CD14-positive monocyte (primary cell): ENCODE results near the gene LAMC1. TPM values are rescaled to one million over a fixed set of nuclear protein-coding genes. Genes with fewer than 3 reads are reported as not detected.
A peak's percentile ranks its signal among the peaks of the same experiment; 100 is the strongest.

Experiments used
- DNase-seq, 3 donors: peaks; one replicate each; pipeline ENCODE4 v3.0.0-alpha.2; 2011 to 2022
- H2AFZ ChIP-seq: 2 replicates; pipeline ENCODE4 v1.6.0; 2012; ENCODE audit warnings: mild to moderate bottlenecking, low read depth, low read length, inconsistent platforms; ENCODE audit not compliant: insufficient read depth, poor library complexity, severe bottlenecking
- H3K27ac ChIP-seq, 2 donors: 1 replicate in 1 of 2; 2 replicates in 1 of 2; pipeline ENCODE4 v1.5.1; 2012 to 2013; ENCODE audit warnings: low read length in 2 of 2, control low read depth in 1 of 2, inconsistent platforms in 1 of 2, low read depth in 1 of 2, mild to moderate bottlenecking in 1 of 2
- H3K27me3 ChIP-seq, 2 donors: one replicate each; pipeline versions ENCODE4 v1.6.0 to v1.6.1; 2011 to 2013; ENCODE audit warnings: low read length in 2 of 2; ENCODE audit not compliant: control insufficient read depth in 2 of 2, insufficient read depth in 2 of 2
- H3K36me3 ChIP-seq, 2 donors: replicated peaks in 1 of 2; 1 replicate in 1 of 2; 2 replicates in 1 of 2; pipeline versions ENCODE4 v1.5.1 to v1.6.1; 2012 to 2013; ENCODE audit warnings: low read length in 2 of 2, control low read depth in 1 of 2, inconsistent platforms in 1 of 2, mild to moderate bottlenecking in 1 of 2; ENCODE audit not compliant: insufficient read depth in 2 of 2, control insufficient read depth in 1 of 2
- H3K4me1 ChIP-seq, 2 donors: 1 replicate in 1 of 2; 2 replicates in 1 of 2; pipeline versions ENCODE4 v1.5.1 to v1.6.1; 2012 to 2013; ENCODE audit warnings: low read length in 2 of 2, control low read depth in 1 of 2, inconsistent platforms in 1 of 2, mild to moderate bottlenecking in 1 of 2, moderate library complexity in 1 of 2; ENCODE audit not compliant: insufficient read depth in 2 of 2, control insufficient read depth in 1 of 2
- H3K4me2 ChIP-seq: replicated peaks from 2 replicates; pipeline ENCODE3; 2012; ENCODE audit warnings: low read length, moderate library complexity, mild to moderate bottlenecking; ENCODE audit not compliant: poor library complexity, severe bottlenecking; ENCODE audit errors: extremely low read depth
- H3K4me3 ChIP-seq, 3 experiments: fragments of 200-600 bp in 1 of 3; sonication (generic) in 1 of 3; replicated peaks in 1 of 3; 1 replicate in 2 of 3; 2 replicates in 1 of 3; pipeline ENCODE4 v1.5.1; 2011 to 2013; ENCODE audit warnings: low read length in 3 of 3, mild to moderate bottlenecking in 3 of 3, control low read depth in 2 of 3, low read depth in 2 of 3, inconsistent platforms in 1 of 3, moderate library complexity in 1 of 3
- H3K79me2 ChIP-seq: 2 replicates; pipeline ENCODE4 v1.6.0; 2012; ENCODE audit warnings: mild to moderate bottlenecking, control low read depth, inconsistent platforms, low read length, moderate library complexity; ENCODE audit not compliant: insufficient read depth
- H3K9ac ChIP-seq: 2 replicates; pipeline ENCODE4 v1.6.0; 2017; ENCODE audit warnings: low read length, mild to moderate bottlenecking; ENCODE audit not compliant: insufficient read depth, poor library complexity, severe bottlenecking
- H3K9me3 ChIP-seq, 2 donors: replicated peaks in 1 of 2; 1 replicate in 1 of 2; 2 replicates in 1 of 2; pipeline versions ENCODE4 v1.5.1 to v1.6.1; 2012 to 2013; ENCODE audit warnings: low read length in 2 of 2, control low read depth in 1 of 2; ENCODE audit not compliant: control insufficient read depth in 1 of 2, insufficient read depth in 1 of 2
- H4K20me1 ChIP-seq: 2 replicates; pipeline ENCODE4 v1.6.0; 2012; ENCODE audit warnings: mild to moderate bottlenecking, low read length, control low read depth, moderate library complexity; ENCODE audit not compliant: insufficient read depth
- H3K27ac Mint-ChIP-seq, 7 donors: one replicate each; pipeline ENCODE4 v1.8.0; 2020; ENCODE audit warnings: mild to moderate bottlenecking in 7 of 7, mixed read lengths in 7 of 7, moderate library complexity in 6 of 7, inconsistent platforms in 2 of 7
- H3K27me3 Mint-ChIP-seq, 3 donors: one replicate each; pipeline ENCODE4 v1.8.0; 2021 to 2022; ENCODE audit warnings: low read depth in 3 of 3, mild to moderate bottlenecking in 3 of 3, mixed read lengths in 3 of 3, moderate library complexity in 3 of 3, inconsistent platforms in 1 of 3
- H3K36me3 Mint-ChIP-seq, 2 donors: one replicate each; pipeline ENCODE4 v1.8.0; 2020; ENCODE audit warnings: mixed read lengths in 2 of 2, inconsistent platforms in 1 of 2, mild to moderate bottlenecking in 1 of 2
- H3K4me1 Mint-ChIP-seq: one replicate; pipeline ENCODE4 v1.8.0; 2020; ENCODE audit warnings: mild to moderate bottlenecking, mixed read lengths
- H3K4me3 Mint-ChIP-seq, 2 donors: one replicate each; pipeline ENCODE4 v1.8.0; 2020; ENCODE audit warnings: mild to moderate bottlenecking in 2 of 2, mixed read lengths in 2 of 2, moderate library complexity in 1 of 2
- H3K9me3 Mint-ChIP-seq, 7 donors: one replicate each; pipeline ENCODE4 v1.8.0; 2020 to 2022; ENCODE audit warnings: mixed read lengths in 7 of 7, mild to moderate bottlenecking in 6 of 7, moderate library complexity in 6 of 7, inconsistent platforms in 2 of 7
- WGBS: methylation state at CpG from one replicate; pipeline ENCODE4 v1.1.5; 2013; ENCODE audit warnings: missing lambda C conversion rate; ENCODE audit not compliant: insufficient coverage; 5-methylcytosine and 5-hydroxymethylcytosine counted together
- intact Hi-C, 2 donors: fragments of 100-400 bp; cut with micrococcal nuclease; formaldehyde crosslinking; loops; one replicate each; pipeline versions ENCODE4 v1.15.0 to v1.15.1; 2023
- polyA plus RNA-seq, 3 donors: library from polyadenylated mRNA; depleted of rRNA in 1 of 3; unstranded in 2 of 3; stranded (reverse) in 1 of 3; fragments of 300-500 nt in 2 of 3; fragments of >200 nt in 1 of 3; fragmentation: Illumina TruSeq in 2 of 3; gene quantifications; 1 replicate in 2 of 3; 2 replicates in 1 of 3; pipeline ENCODE4 v1.2.3, GENCODE V29; 2012 to 2021
- TF ChIP-seq, protein P1 (sequence below): fragments of 200-600 bp; IDR thresholded peaks from one replicate; pipeline ENCODE4 v1.8.0; 2022; ENCODE audit warnings: antibody characterized with exemption, mild to moderate bottlenecking

LAMC1 gene
- polyA plus RNA-seq, 3 donors: 0.34 to 1.7 (median 0.95) TPM

DNA sequence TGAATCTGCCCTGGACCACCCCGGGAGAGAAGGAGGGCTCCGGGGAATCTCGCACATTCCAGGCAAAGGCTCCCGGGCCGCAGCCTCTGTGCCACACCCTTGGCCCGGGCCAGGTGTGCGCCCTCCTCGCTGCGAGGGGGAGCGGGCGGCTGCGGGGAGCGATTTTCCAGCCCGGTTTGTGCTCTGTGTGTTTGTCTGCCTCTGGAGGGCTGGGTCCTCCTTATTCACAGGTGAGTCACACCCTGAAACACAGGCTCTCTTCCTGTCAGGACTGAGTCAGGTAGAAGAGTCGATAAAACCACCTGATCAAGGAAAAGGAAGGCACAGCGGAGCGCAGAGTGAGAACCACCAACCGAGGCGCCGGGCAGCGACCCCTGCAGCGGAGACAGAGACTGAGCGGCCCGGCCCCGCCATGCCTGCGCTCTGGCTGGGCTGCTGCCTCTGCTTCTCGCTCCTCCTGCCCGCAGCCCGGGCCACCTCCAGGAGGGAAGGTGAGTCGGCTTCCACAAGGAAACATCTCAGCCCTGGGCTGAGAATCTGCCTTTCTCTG is 162.8 kb downstream of the LAMC1 start, which contains the start of gene LAMC2:
Gene LAMC2, plus strand, starts transcription at position 324 of the 550 bp plus-strand sequence. Its CDS starts 89 bp downstream, at position 413.
- Mint-ChIP-seq H3K27me3 (peaks cover 29 to 37% (median 29%) of the 10 kb centered on the region in 3 donors), H3K27ac (no peak within 1 kb of the TSS), H3K9me3 (peaks cover 0 to 8% (median 2%) of the 10 kb centered on the region in 7 donors), H3K36me3 (no peaks in the 10 kb centered on the region), H3K4me1 (peaks cover 7% of the 10 kb centered on the region), H3K4me3 (peak within 1 kb of the TSS; percentile 37 to 63)
- intact Hi-C loops: no loop called here
- Histone ChIP-seq H3K4me1 (no peaks in the 10 kb centered on the region), H3K4me2 (no peak within 1 kb of the TSS), H3K9ac (no peak within 1 kb of the TSS), H3K79me2 (no peaks in the 10 kb centered on the region), H3K9me3 (no peaks in the 10 kb centered on the region), H3K27me3 (peaks cover 23 to 37% of the 10 kb centered on the region in 2 donors), H3K36me3 (no peaks in the 10 kb centered on the region), H3K4me3 (no peak within 1 kb of the TSS), H4K20me1 (no peaks in the 10 kb centered on the region), H3K27ac (no peak within 1 kb of the TSS), H2AFZ (no peak within 1 kb of the TSS)
- WGBS: 6% methylated on average over 26 of the region's 30 CpGs
- no peak for DNase-seq
- TF ChIP-seq, protein P1, sequence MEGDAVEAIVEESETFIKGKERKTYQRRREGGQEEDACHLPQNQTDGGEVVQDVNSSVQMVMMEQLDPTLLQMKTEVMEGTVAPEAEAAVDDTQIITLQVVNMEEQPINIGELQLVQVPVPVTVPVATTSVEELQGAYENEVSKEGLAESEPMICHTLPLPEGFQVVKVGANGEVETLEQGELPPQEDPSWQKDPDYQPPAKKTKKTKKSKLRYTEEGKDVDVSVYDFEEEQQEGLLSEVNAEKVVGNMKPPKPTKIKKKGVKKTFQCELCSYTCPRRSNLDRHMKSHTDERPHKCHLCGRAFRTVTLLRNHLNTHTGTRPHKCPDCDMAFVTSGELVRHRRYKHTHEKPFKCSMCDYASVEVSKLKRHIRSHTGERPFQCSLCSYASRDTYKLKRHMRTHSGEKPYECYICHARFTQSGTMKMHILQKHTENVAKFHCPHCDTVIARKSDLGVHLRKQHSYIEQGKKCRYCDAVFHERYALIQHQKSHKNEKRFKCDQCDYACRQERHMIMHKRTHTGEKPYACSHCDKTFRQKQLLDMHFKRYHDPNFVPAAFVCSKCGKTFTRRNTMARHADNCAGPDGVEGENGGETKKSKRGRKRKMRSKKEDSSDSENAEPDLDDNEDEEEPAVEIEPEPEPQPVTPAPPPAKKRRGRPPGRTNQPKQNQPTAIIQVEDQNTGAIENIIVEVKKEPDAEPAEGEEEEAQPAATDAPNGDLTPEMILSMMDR: no peak

GRCh38 chr1:183186841-183187240 is 163.6 kb downstream of the LAMC1 start:
- intact Hi-C loops: no loop called here

More at GRCh38 chr1:183186841-183187240, 163.6 kb downstream of the LAMC1 start:
- no peaks in the 10 kb centered on the region for H3K79me2 ChIP-seq
- peaks cover 0 to 8% (median 2%) of the 10 kb centered on the region in 7 donors for H3K9me3 Mint-ChIP-seq
- H3K4me2 ChIP-seq: no peak overlapping the region
- no peaks in the 10 kb centered on the region for H3K4me1 ChIP-seq
- H3K36me3 Mint-ChIP-seq: no peaks in the 10 kb centered on the region
- H3K9ac ChIP-seq: no peak overlapping the region
- H3K27me3 ChIP-seq: peaks cover 23 to 40% of the 10 kb centered on the region in 2 donors
- WGBS: 90% methylated on average over 2 of the region's 4 CpGs
- H2AFZ ChIP-seq: no peak overlapping the region
- DNase-seq: no peak
- no peak overlapping the region for H3K4me3 ChIP-seq
- H3K27ac ChIP-seq: no peak overlapping the region
- TF ChIP-seq, protein P1: no peak
- peaks cover 7% of the 10 kb centered on the region for H3K4me1 Mint-ChIP-seq
- H3K27ac Mint-ChIP-seq: no peak overlapping the region
- H3K4me3 Mint-ChIP-seq: peak overlapping the region in 1 of 2 donors; percentile 30
- H3K27me3 Mint-ChIP-seq: peaks cover 29 to 38% (median 31%) of the 10 kb centered on the region in 3 donors
- H4K20me1 ChIP-seq: no peaks in the 10 kb centered on the region
- no peaks in the 10 kb centered on the region for H3K9me3 ChIP-seq
- H3K36me3 ChIP-seq: no peaks in the 10 kb centered on the region
